NB4 (cell line): ENCODE measurements around the gene EIF3A.

ENCODE experiments used
- DNase-seq: peaks from one replicate; pipeline ENCODE4 v3.0.0; 2010; ENCODE audit warnings: low read depth
- H3K4me3 ChIP-seq: one replicate; pipeline ENCODE4 v1.5.1; 2011; ENCODE audit warnings: mild to moderate bottlenecking, low read depth, low read length, moderate library complexity
- CTCF ChIP-seq: IDR thresholded peaks from one replicate; pipeline ENCODE4 v1.5.1; 2012; ENCODE audit warnings: low read depth, low read length
- MAX ChIP-seq: IDR thresholded peaks from 2 replicates; pipeline ENCODE4 v1.6.1; 2011; ENCODE audit warnings: low read depth, low read length
- MYC ChIP-seq: IDR thresholded peaks from 2 replicates; pipeline ENCODE4 v1.6.1; 2011; ENCODE audit warnings: low read depth, low read length
- POLR2A ChIP-seq: IDR thresholded peaks from 2 replicates; pipeline ENCODE4 v1.6.1; 2011; ENCODE audit warnings: mild to moderate bottlenecking; ENCODE audit not compliant: insufficient read length; ENCODE audit errors: extremely low read depth

EIF3A gene

GRCh38 chr10:118986815-118987790 is 93.5 kb downstream of the EIF3A start:
- TF ChIP-seq MYC: no peak
- no peak for TF ChIP-seq CTCF
- TF ChIP-seq POLR2A: no peak
- TF ChIP-seq MAX: no peak
- DNase-seq: no peak
- no peak overlapping the region for H3K4me3 ChIP-seq

GRCh38 chr10:118985576-118985975 is 95.0 kb downstream of the EIF3A start:
- TF ChIP-seq CTCF (no peak), POLR2A (no peak), MAX (no peak), MYC (no peak)
- no peak overlapping the region for H3K4me3 ChIP-seq
- DNase-seq: no peak
